ENCODE data around the gene ATXN1. TPM values are rescaled to one million over a fixed set of nuclear protein-coding genes. Genes with fewer than 3 reads are reported as not detected.

Gene ATXN1
- total RNA-seq, 1 experiment from 2014 or later: 8.1 TPM

DNA sequence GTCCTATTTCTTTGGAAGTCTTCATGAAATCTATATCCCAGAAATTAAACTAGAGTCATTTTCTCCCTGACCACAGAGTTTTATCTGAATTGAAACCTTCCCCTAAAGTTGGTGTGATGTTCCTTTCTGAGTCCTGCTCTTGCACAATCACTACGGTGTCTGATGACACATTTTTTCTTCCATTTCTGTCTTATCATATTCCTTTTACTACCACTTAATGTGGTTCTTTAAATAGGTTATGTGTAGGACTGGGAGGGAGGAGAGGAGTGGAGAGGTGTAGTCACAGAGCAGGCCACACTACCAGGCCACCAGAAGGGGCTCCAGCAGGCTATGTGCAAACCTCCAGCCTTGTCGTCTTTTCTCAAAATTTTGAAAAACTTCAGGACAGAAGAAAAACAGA, 39.7 kb upstream of the ATXN1 start:
- Mint-ChIP-seq H3K27ac (no peak overlapping the region), H3K27me3 (ENCODE audit: low read depth) (no peaks in the 10 kb centered on the region), H3K9me3 (no peaks in the 10 kb centered on the region), H3K4me1 (peaks cover 35% of the 10 kb centered on the region), H3K4me3 (no peak overlapping the region), H3K36me3 (no peaks in the 10 kb centered on the region)
- ATAC-seq (no peak), DNase-seq (ENCODE audit: low spot score) (no peak)
- TF ChIP-seq JAZF1 (CRISPR knock-in tag; IDR thresholded peaks at IDR 0.05) (no peak), TEAD4 (CRISPR knock-in tag; IDR thresholded peaks at IDR 0.05) (no peak), KAT7 (CRISPR knock-in tag; IDR thresholded peaks at IDR 0.05; ENCODE audit: borderline replicate concordance) (no peak), ETV6 (CRISPR knock-in tag; IDR thresholded peaks at IDR 0.05) (no peak), MYBL2 (CRISPR knock-in tag; IDR thresholded peaks at IDR 0.05) (no peak), ZNF423 (CRISPR knock-in tag; IDR thresholded peaks at IDR 0.05) (no peak), SOX15 (CRISPR knock-in tag; IDR thresholded peaks at IDR 0.05) (no peak), HMGA2 (CRISPR knock-in tag; IDR thresholded peaks at IDR 0.05) (no peak), SP1 (CRISPR knock-in tag; conservative IDR thresholded peaks at IDR 0.05) (no peak)
- TF ChIP-seq, protein P1, sequence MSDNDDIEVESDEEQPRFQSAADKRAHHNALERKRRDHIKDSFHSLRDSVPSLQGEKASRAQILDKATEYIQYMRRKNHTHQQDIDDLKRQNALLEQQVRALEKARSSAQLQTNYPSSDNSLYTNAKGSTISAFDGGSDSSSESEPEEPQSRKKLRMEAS (CRISPR knock-in tag; IDR thresholded peaks at IDR 0.05): no peak
- TF ChIP-seq, protein P2, sequence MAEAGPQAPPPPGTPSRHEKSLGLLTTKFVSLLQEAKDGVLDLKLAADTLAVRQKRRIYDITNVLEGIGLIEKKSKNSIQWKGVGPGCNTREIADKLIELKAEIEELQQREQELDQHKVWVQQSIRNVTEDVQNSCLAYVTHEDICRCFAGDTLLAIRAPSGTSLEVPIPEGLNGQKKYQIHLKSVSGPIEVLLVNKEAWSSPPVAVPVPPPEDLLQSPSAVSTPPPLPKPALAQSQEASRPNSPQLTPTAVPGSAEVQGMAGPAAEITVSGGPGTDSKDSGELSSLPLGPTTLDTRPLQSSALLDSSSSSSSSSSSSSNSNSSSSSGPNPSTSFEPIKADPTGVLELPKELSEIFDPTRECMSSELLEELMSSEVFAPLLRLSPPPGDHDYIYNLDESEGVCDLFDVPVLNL (CRISPR knock-in tag; IDR thresholded peaks at IDR 0.05; ENCODE audit: borderline replicate concordance, low read depth): no peak
- TF ChIP-seq, protein P3, sequence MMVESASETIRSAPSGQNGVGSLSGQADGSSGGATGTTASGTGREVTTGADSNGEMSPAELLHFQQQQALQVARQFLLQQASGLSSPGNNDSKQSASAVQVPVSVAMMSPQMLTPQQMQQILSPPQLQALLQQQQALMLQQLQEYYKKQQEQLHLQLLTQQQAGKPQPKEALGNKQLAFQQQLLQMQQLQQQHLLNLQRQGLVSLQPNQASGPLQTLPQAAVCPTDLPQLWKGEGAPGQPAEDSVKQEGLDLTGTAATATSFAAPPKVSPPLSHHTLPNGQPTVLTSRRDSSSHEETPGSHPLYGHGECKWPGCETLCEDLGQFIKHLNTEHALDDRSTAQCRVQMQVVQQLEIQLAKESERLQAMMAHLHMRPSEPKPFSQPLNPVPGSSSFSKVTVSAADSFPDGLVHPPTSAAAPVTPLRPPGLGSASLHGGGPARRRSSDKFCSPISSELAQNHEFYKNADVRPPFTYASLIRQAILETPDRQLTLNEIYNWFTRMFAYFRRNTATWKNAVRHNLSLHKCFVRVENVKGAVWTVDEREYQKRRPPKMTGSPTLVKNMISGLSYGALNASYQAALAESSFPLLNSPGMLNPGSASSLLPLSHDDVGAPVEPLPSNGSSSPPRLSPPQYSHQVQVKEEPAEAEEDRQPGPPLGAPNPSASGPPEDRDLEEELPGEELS (CRISPR knock-in tag; IDR thresholded peaks at IDR 0.05): no peak
- POLR2A ChIA-PET: no interaction called here
- CTCF ChIA-PET: interaction anchor here (1.2 to 1.9 kb wide), 2 partner anchors 30 to 515 kb away, joined by 3 to 7 read pairs; no protein-coding TSS in a partner anchor

DNA sequence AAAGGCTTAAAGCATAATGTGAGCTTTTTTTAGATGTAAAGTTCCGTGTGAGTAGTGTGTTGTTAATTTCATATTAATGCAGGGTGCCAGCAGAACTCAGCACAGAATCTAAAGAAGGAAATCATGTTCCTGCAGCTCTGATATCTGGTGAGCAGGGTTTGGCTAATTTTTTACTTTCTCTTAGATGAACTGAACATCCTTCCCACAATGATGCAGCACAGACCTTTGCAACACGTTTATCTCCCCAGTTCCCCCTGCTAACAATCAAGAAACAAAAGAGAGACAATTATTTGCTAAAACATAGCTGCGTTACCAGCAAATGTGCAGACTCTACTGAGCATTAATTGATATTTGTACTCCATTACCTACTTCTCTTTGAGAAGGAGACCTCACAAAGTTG, 39.1 kb upstream of the ATXN1 start:
- Mint-ChIP-seq H3K9me3 (no peaks in the 10 kb centered on the region), H3K27me3 (ENCODE audit: low read depth) (no peaks in the 10 kb centered on the region), H3K27ac (no peak overlapping the region), H3K4me3 (no peak overlapping the region), H3K4me1 (peaks cover 29% of the 10 kb centered on the region), H3K36me3 (no peaks in the 10 kb centered on the region)
- ChIA-PET POLR2A (no interaction called here), CTCF (interaction anchor here (1.9 kb wide), 1 partner anchor 29 kb away, joined by 7 read pairs; no protein-coding TSS in a partner anchor)
- TF ChIP-seq CBFB (CRISPR knock-in tag; IDR thresholded peaks at IDR 0.05; ENCODE audit: low read depth): no peak
- TF ChIP-seq, protein P4, sequence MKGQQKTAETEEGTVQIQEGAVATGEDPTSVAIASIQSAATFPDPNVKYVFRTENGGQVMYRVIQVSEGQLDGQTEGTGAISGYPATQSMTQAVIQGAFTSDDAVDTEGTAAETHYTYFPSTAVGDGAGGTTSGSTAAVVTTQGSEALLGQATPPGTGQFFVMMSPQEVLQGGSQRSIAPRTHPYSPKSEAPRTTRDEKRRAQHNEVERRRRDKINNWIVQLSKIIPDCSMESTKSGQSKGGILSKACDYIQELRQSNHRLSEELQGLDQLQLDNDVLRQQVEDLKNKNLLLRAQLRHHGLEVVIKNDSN (CRISPR knock-in tag; IDR thresholded peaks at IDR 0.05): no peak
- no peak for DNase-seq (ENCODE audit: low spot score)
- no peak for ATAC-seq

DNA sequence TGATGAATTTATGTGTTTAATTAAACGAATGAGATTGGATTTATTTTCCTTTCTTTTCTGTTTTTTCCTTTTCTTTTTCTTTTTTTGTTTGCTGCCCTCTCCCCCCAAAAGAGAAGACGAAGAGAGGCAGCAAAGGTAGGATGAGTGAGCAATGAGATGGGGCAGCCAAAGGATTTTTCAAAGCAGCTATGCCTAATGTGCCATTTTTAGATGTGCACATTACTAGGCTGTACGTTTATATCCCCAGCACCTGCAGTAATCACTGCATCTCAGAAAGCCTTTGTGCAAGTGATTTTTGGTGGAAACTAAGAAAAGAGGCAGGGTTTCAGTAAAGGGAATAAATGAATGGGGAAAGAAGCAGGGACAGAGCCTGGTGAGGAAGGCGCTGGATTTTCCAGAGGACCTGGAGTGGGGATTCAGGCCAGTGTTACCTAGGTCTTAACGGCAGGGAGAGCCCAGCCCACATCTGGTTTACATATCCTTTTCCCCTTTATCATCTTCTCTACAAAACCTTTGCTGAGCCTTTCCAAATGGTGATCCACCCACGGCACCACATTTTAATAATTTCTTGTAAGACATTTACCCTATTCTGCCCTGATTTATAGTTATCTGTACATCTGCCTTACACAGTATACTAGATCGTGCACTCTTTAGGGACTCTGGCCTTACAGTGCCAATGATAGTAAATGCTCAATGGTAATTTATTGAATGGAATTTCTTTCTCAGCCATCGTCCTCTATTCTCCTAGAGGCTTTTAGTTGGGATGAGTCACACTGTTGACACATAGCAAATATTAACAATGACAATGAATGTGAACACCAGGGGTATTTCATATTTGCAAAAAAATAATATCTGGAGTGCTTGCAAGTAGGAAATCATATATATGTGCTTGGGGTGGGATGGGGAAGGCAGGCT, 38.3 kb upstream of the ATXN1 start:
- H3K4me3 Mint-ChIP-seq: no peak overlapping the region
- TF ChIP-seq FOXK1 (CRISPR knock-in tag; IDR thresholded peaks at IDR 0.05) (no peak), FOXJ3 (CRISPR knock-in tag; IDR thresholded peaks at IDR 0.05; ENCODE audit: borderline replicate concordance) (no peak)
- TF ChIP-seq, protein P5, sequence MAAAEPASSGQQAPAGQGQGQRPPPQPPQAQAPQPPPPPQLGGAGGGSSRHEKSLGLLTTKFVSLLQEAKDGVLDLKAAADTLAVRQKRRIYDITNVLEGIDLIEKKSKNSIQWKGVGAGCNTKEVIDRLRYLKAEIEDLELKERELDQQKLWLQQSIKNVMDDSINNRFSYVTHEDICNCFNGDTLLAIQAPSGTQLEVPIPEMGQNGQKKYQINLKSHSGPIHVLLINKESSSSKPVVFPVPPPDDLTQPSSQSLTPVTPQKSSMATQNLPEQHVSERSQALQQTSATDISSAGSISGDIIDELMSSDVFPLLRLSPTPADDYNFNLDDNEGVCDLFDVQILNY (CRISPR knock-in tag; IDR thresholded peaks at IDR 0.05): no peak
- TF ChIP-seq, protein P6, sequence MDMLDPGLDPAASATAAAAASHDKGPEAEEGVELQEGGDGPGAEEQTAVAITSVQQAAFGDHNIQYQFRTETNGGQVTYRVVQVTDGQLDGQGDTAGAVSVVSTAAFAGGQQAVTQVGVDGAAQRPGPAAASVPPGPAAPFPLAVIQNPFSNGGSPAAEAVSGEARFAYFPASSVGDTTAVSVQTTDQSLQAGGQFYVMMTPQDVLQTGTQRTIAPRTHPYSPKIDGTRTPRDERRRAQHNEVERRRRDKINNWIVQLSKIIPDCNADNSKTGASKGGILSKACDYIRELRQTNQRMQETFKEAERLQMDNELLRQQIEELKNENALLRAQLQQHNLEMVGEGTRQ (CRISPR knock-in tag; IDR thresholded peaks at IDR 0.05): no peak
- no peaks in the 10 kb centered on the region for H3K36me3 Mint-ChIP-seq
- no peaks in the 10 kb centered on the region for H3K27me3 Mint-ChIP-seq (ENCODE audit: low read depth)
- ChIA-PET CTCF (no interaction called here), POLR2A (no interaction called here)
- ATAC-seq (no peak), DNase-seq (ENCODE audit: low spot score) (no peak)
- H3K4me1 Mint-ChIP-seq: peaks cover 21% of the 10 kb centered on the region
- no peaks in the 10 kb centered on the region for H3K9me3 Mint-ChIP-seq
- no peak overlapping the region for H3K27ac Mint-ChIP-seq

Measured in WTC11 (cell line).